GM18907 (cell line): ENCODE data around the gene COQ9.
A peak's percentile ranks its signal among the peaks of the same experiment; 100 is the strongest.
"Not testable (repeated sequence)": the region's sequence is repeated elsewhere in the genome, so short reads cannot be mapped to it uniquely, and the experiment has no call there.

Experiments used
- ATAC-seq: cut with Tn5 transposase; IDR thresholded peaks from one replicate; pipeline ENCODE4 v1.9.1; 2021; ENCODE audit warnings: mild to moderate bottlenecking, moderate library complexity; ENCODE audit not compliant: unreplicated experiment

Gene COQ9

DNA sequence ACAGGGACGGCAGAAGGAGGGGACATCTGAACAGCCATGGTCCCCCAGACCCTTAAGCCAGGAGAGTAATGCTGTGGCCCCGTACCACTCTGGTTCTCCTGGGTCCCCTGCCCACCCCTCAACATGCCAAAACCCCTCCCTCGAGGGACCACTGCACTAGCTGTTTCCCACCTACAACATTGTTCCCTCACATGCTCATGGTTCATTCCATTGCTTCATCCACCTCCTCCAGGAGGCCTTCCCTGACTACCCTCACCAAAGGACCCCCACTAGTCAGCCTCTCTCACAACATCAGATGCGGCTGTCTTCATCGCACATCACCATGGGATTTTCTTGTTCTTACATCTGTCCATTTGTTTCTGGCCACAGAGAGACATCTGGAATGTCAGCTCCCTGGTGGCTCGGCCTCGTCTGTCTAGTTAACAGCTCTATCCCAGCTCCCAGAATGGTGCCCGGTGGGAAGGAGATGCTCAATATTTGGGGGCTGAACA is 37.3 kb downstream of the COQ9 start:
- no peak for ATAC-seq

DNA sequence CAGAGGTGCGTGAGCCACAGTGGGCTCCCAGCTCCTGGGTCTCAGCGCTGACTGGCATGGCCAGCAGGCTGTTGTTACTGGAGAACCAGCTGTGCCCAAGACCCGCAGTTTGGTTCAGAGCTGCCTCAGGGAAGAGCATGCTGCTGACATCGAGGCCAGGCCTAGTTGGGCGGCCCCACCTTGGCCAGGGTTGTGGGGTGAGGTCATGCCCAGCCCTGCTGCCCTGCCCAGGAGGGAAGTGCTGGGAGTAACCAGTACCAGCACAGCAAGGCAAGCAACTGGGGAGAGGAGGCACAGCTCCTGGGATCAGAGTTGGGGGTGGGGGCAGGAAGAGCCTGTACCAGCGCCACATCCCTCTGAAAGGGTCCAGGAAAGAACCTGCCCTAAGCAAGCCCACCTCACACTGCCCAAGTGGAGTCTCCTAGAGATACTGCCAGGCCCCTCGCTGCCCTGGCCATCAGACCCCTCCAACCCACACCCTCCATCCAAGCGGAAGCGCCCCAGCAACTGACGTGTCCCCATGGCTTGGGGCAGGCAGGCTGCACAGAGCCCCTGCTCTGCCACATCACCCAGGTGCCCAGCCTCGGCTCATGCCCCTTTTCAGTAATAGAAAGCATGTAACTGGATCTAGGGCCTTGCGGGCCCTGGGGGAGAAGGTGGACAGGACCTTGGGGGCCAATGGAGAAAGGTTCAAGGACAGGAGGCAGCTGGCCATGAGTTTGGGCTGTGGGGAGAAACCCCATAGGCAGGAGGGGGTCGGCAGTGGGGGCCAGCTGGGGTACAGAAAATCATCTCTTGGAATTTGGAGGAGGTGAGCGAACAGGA is 38.0 kb downstream of the COQ9 start:
- ATAC-seq = no peak

DNA sequence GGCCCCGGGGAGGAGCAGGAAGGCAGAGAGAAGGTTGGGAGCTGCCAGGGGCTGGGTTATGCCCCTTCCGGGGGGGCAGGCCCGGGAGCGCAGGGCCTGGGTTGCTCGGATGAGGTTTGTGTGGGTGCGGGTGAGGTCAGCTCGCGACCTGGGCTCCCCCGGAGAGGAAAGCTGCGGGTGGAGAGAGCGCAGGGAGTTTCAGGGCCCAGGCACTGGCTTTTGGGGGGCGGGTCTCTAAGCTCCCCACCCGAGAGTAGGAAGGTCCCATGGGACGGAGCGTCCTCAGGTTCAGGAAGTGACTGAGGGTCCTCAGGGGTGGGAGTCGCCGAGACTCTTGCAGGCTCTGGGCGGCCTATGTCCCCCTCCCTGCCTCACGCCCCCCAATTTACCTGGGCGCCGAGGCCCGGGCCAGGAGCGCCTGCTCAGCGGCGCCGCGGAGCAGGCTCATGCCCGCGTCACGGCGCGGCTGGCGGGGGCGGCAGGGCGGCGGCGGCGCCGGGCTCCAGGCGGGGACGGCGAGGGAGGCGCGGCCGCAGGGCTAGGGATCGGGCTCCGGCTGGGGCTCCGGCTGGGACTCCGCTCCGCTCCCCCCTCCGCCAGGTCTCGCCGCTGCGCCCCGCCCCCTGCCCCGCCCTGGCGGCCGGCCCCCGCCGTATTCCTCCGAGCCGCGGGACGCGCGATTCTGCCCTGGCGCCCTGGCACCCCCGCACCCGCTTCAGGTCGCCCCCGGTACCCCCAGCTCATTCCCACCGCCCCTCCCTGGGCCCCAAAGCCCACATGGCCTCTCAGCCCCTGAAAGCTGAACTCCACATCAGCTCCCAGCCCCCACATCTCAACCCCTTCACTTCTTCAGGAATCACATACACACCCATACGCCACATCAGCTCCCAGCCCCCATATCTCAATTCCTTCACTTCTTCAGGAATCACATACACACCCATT is 38.9 kb downstream of the COQ9 start, which contains the start of gene DOK4:
Gene DOK4, minus strand, starts transcription at position 578 of the 942 bp plus-strand sequence. CDS start 6,986 bp downstream, outside the sequence.
- peak; percentile 75 for ATAC-seq

DNA sequence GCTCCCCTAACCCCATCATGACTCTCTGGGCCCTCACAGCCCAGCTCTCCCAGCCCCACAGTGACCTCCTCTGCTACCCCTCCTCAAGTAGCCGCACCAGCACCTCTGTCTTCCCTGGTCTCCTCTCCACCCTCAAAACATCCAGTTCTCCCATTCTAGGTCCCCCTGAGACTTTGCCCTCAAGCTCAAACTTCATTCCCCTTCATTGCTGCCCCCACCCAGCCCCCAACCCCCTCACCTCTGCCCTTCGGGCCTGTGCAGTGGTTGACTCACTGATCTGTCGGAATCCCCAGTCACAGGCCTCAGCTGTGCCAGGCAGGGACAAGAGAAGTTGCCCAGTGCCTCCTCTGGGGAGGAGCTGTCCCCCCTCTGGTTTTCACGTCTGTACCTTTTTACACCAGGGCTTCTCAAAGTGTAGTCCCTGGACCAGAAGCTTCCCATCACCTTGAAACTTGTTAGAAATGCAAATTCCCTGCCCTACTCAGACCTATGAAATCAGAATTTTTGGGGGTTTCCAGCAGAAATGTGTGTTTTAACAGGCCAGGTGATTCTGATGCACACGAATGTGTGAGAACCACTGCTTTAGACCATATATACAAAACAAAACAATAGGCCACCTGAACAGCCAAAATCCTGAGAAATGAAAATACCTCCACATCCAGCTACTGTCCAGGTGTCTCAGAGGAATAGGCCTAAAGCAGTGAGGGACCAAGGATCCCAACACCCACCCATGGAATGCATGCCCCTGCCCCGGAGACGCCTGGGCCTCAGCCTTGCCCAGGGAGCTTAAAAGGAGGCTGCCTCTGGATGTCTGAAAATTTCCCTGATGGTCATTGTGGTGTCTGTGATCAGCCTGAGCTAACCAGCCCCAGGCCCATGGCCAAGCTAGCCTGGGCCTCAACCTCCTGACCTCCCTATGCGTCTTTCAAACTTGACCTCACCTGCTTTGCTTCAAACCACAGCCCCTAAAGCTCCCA is 39.9 kb downstream of the COQ9 start:
- ATAC-seq = no peak

DNA sequence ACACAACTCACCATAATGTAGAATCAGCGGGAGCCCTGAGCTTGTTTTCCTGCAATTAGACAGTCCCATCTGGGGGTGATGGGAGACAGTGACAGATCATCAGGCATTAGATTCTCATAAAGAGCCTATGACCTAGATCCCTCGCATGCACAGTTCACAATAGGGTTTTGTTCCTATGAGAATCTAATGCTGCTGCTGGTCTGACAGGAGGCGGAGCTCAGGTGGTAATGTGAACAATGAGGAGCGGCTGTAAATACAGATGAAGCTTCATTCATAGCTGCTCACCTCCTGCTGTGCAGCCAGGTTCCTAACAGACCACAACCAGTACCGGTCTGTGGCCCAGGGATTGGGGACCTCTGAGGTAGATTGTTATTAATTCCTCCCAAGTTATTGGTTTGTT is 42.0 kb downstream of the COQ9 start:
- no peak for ATAC-seq

DNA sequence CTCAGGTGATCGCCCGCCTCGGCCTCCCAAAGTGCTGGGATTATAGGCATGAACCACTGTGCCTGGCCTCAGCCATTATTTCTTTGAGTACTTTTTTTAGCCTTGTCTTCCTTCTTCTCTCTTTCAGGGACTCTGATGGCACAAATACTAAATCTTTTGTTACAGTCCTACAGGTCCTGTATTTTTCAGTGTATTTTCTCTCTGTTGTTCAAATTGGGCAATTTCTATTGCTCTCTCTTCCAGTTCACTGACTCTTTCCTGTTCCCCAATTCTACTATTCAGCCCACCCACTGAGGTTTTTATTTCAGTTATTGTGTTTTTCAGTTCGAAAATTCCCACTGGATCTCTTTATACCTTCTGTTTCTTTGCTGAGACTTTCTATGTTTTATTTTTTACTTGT is 46.5 kb downstream of the COQ9 start:
- no peak for ATAC-seq

DNA sequence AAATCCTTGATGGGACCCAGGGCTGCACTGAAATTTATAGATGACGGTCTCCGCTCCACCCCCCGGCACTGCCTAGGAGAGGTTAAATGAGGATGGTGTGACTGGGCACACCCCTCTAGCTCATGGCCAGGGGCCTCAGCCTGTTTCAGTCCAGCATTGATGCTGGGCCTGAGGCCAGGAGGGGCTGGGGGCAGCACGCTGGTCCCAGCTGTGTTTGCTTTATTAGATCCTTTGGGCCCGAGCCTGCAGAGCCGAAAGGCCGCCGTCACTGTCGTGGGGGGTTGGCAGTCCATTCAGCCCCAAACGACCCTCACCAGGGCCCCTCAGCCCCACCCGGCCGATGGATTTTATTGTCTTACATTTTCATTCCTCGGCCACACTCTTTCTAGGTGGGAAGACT is 49.8 kb downstream of the COQ9 start:
- ATAC-seq = no peak

DNA sequence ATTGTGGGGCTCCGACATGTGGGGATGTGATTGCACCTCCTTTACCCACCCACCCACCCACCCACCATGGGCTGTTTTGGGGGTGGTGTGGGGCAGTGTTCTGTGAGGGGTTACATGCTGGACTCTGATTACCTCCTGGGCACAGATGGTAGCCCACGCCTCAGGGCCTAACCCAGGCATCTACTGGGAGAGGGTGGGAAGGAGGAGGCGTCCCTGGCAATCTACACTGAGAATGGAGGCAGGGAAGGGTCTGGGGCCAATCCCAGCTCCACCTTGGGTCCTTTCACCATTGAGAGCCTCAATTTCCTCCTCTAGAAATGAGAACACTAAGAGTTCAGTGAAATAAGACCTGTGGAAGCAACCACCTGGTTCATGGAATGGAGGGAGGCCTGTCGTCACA is 50.8 kb downstream of the COQ9 start:
- ATAC-seq = no peak

DNA sequence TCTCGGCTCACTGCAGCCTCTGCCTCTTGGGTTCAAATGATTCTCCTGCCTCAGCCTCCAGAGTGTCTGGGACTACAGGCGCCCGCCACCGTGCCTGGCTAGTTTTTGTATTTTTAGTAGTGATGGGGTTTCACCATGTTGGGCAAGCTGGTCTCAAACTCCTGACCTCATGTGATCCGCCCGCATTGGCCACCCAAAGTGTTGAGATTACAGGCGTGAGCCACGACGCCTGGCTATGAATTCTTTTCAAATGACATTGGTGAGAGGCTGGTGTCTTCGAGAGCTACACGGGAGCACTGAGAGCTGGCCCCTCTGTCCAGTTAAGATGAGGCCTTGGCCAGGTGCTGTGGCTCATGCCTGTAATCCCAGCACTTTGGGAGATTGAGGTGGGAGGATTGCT is 52.7 kb downstream of the COQ9 start:
- not testable (repeated sequence) for ATAC-seq

DNA sequence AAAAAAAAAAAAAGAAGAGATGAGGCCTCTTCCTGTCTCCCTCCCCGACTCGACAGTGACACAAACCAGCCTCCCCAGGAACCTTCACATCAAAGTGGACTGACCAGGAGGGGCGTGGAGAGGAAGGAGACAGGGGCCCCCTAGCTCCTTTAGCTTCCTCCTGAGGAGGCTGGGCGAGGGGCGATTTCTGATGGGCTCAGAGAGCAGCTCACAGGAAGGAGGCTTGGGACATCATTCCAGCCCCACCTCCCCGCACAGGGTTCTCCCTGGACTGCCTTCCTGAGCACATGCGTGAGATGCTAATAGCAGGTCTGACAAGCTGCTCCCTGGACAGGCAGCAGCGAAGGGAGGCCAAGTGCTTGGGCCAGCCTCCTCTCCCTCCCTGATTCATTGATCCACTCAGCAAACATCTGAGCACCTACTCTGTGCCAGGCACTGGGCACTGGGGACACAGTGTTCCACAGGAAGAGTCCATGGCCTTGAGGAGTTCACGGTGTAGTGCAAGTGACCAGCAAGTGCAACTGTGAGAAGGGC is 53.4 kb downstream of the COQ9 start:
- no peak for ATAC-seq

DNA sequence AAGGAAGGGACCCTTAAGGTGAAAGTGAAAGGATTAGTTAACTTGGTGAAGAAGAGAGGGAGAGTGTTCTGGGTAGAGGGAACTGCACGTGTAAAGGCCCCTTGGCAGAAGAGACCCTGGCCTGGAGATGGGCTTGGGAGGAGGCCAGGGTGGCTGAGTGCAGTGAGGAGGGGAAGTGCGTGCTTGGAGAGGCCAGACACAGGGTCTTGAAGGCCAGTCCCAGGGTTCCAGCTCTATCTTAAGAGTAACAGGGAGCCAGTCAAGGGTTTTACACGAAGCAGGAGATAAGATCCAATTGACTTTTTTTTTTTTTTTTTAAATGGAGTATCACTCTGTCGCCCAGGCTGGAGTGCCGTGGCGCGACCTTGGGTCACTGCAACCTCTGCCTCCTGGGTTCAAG is 54.2 kb downstream of the COQ9 start:
- ATAC-seq = no peak

DNA sequence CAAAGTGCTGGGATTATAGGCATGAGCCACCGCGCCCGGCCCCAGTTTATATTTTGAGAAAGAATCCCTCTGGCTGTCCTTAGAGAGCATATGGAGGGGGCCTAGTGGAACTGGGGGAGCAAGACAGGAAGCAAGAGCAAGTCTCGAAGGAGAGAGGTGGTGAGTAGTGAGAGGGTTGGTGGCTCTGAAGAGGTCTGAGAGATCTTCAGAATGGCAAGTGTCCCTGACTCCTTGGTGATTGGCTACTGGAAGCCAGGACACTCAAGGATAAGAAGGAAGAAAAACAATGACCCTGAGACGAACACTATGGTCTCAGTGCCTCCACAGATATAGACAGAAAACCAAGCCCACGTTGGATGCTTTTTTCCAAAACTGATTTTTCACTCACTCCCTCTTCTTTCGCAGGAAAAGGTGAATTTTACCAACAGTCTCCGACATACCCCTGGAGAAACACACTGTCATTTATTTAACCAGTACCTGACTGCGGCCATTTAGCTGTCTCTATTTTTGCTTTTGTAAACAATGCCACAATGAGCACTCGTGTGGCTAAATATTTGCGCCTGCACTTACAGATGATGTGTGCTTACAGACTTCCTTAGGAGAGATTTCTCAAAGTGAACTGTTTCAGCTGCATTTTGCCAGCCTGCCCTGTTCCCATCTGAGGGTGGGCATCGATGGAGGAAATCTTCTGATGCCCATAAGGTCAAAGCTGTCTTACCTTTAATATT is 54.9 kb downstream of the COQ9 start:
- no peak for ATAC-seq

DNA sequence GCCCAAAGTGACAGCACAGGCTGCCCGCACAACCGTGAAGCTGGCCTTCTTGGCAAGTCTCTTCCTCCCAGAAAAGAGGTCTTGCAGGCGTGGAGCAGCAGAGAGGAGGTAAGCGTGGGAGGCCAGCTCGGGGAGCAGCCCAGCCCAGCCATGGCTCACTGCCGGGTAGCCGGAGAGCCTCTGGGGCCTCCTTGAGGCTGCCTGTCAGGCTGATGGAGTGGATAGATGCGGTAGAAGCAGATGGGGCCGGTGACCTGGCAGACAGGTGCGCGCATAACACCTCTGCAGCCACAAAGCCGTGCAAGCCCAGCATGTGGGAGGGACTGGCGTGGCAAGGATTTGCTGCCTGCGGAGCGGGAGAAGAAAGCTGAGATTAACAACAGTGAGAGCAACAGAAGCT is 56.1 kb downstream of the COQ9 start:
- ATAC-seq = no peak

DNA sequence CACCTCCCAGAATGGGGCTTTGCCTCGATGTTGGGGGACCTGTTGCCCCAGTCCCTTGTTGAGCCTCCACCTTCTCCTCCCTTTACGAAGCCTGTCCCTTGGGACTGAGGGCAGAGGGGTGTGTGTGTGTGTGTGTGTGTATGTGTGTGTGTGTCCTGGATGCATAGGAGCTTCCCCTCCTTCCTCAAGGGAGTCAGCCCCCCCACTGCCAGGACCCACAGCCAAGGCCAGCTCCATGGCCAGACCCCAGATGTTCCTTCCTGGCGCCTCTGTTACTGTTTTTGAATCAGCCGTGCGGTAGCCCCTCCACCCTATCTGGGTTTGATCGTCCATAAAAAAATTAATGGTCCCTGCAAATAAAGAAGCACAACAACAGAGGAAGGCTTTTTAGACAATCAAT is 56.7 kb downstream of the COQ9 start:
- ATAC-seq = no peak

DNA sequence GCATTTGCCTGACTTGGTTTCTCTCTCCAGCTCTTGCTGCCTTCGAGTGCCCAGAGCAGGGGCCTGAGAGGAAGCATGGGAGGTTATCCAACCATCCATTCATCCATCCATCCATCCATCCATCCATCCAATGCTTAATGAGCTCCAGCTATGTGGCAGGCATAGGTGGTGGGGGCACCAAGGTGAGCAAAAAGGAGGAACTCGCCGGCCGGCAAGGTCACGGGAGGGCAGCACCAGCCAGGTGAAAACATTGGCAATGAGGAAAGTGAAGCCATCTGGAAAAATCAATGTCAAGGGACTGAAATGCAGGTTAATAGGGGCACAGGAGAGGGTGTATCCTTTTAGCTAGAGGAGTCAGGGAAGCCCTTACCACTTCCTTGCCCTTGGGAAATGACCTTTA is 57.2 kb downstream of the COQ9 start:
- no peak for ATAC-seq

DNA sequence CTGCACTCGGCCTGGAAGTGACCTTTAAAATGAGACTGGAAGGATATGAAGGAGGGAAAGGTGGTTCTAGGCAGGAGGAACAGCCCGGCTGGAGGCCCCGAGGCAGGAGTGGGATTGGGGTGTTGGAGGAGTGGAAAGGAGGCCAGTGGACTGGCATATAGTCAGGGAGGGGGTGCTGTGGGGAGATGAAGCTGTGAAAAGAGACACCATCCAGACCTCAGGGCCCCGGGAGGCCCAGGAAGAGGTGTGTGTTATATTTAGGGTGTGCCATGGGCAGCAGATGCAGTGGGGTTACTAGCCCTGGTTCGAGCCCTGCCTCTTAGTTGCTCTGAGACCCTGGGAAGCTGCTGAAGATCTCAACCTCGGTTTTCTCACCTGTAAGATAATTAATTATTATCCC is 57.9 kb downstream of the COQ9 start:
- no peak for ATAC-seq

DNA sequence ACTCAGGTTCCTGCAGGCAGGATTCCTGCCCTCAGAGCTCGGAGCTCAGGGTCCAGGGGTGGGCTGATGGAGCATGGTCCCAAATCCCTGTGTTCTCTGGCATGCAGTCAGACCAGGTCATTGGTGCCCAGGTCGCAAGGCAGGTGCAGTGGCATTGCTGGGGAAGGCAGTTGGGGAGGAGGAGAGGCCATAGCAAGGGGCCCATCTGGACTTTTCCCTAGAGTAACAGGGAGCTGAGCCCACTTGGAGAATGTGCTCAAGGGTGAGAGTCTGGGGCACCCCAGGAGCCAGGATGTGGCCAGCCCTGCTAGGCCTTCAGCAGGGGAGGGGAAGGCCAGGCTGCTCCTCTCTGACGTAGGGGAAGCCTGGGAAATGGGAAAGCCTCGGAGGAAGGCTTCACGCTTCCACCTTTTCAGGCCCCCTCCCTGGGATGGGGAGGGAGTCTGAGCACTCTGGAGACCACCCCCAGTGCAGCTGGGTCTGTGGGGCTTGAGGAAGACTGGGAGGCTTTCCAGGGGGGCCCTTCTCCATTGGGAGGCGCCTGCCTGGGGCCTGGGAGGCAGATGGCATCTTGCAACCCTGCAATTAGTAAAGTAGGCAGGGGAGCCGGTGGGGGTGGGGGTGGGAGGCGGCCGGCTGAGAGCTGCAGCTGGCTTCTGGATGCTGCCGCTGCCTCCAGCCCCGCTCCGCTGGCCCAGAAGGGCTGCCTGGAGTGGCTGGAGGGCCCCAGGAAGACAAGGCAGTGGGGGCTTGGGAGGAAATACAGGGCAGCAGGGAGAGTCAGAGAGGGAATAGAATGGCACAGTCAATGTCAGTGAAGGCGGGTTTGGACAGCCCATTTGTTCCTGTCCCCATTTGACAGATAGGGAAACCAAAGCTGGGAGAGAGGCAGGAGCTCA is 60.1 kb downstream of the COQ9 start:
- ATAC-seq = no peak

DNA sequence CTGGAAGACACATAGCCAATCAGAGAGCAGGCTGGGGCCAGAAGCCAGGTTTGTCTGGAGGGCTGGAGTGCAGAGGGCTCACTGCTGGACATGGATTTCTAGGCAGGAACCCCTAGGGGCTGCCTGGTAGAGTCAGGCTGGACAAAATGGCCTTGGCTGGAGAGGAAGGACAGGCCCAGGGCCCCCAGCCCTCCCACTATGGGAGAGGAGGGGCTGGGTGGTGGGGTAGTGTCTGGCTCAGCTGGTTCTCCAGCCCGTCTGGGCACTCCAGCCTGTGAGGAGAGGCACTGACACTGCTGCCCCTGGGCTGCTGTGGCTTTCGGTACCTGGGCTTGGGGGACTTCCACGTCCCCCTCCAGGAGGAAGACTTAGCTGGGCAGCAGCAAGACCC is 60.8 kb downstream of the COQ9 start:
- no peak for ATAC-seq
